Measurements from ENCODE around the gene SAXO2. TPM values are rescaled to one million over a fixed set of nuclear protein-coding genes. Genes with fewer than 3 reads are reported as not detected.
"Not testable (repeated sequence)": the region's sequence is repeated elsewhere in the genome, so short reads cannot be mapped to it uniquely, and the experiment has no call there.

Gene SAXO2, protein sequence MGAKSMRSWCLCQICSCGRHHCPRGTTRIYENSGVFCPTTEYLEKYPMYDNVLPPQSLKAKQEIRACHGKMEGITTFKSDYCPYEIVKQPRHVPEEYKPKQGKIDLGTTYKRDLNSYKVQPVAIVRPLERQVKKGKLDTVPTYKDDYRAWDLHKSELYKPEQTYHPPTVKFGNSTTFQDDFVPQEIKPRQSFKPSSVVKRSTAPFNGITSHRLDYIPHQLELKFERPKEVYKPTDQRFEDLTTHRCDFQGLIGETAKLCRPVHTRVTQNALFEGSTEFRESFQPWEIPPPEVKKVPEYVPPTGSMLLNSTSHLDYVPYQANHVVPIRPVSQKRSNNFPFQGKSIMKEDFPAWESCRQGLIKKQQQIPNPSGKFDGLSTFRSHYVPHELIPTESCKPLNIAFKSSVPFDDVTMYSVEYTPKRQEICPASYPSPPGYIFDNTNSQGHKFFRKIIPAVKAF
- total RNA-seq = 2.6 TPM
- long read RNA-seq, partial matches to known transcripts = 0 of 2 reads
- long read RNA-seq, other reads (novel, unspliced or antisense) = 0 of 2 reads

- peak within 1 kb of the TSS; percentile 81 for H3K4me3 ChIP-seq
- H3K36me3 ChIP-seq = peaks cover 18% of the 10 kb centered on the region
- intact Hi-C loops (cut with micrococcal nuclease) = no loop called here
- peak within 1 kb of the TSS; percentile 83 for H3K27ac ChIP-seq (replicated peaks)
- H3K4me1 ChIP-seq = peaks cover 42% of the 10 kb centered on the region
- no peaks in the 10 kb centered on the region for H3K9me3 ChIP-seq (replicated peaks)
- no peaks in the 10 kb centered on the region for H3K27me3 ChIP-seq (ENCODE audit: low read depth)
- peak; percentile 92 for DNase-seq
- no peak for TF ChIP-seq CTCF (IDR thresholded peaks at IDR 0.05; ENCODE audit: borderline replicate concordance)
These were observed at the start of gene SAXO2, which contains the start of gene EFL1 for GRCh38 chr15:82262422-82263026. TSS of gene SAXO2 (plus strand) at chr15:82262818. CDS start at chr15:82262880, 62 bp downstream. TSS of gene EFL1 (minus strand) at chr15:82262734. CDS start at chr15:82261778, 956 bp downstream.

- H3K27ac ChIP-seq (replicated peaks); DNase-seq; H3K9me3 ChIP-seq (replicated peaks); H3K27me3 ChIP-seq (ENCODE audit: low read depth); H3K4me3 ChIP-seq; intact Hi-C loops (cut with micrococcal nuclease); H3K4me1 ChIP-seq: not testable (repeated sequence)
- H3K36me3 ChIP-seq = peaks cover 38% of the 10 kb centered on the region
These were observed 46.5 kb upstream of the SAXO2 start for GRCh38 chr15:82216092-82216491.

DNA sequence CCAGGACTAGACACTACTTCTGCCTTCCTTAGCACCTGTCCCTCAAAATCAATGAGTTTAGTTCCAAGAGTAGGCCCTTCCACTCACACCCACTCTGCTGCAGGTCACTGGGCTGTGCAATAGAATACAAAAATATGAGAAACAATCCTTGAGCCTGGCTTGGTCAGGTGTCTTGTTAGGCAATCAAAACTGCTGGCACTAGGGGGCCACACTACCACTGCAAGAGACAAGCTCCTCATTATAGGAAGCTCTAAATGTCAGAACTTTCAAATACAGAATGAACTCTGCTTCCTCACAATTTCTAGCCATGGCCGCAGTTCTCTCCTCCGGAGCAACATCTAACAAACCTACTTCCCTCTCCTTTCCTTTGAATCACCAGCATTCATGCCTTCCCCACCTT, 41.1 kb upstream of the SAXO2 start:
- peaks cover 34% of the 10 kb centered on the region for H3K36me3 ChIP-seq
- DNase-seq; H3K9me3 ChIP-seq (replicated peaks); H3K27me3 ChIP-seq (ENCODE audit: low read depth); H3K4me3 ChIP-seq; intact Hi-C loops (cut with micrococcal nuclease); H3K4me1 ChIP-seq; H3K27ac ChIP-seq (replicated peaks): not testable (repeated sequence)
- TF ChIP-seq CTCF (IDR thresholded peaks at IDR 0.05; ENCODE audit: borderline replicate concordance) = peak; percentile 33

DNA sequence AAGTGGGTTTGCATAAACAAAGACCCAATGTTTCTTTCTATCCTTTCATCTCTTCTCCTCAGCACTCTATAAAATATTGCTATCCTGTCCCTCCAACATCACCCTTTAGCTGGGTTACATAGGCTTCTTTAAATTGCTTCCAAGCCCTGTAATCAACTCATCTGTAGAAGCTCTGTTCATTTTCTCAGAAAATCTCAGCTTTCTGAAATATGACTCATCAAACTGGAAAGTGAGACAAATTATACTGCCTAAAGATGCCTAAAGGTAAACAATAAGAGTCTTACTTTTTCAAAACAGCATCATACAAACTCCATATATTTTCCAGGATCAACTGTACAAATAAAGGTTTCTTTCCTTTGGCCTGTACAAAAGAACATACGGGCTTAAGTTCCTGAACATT, 33.9 kb upstream of the SAXO2 start:
- intact Hi-C loops (cut with micrococcal nuclease) = no loop called here
- TF ChIP-seq CTCF (IDR thresholded peaks at IDR 0.05; ENCODE audit: borderline replicate concordance) = no peak

GRCh38 chr15:82231233-82231632, 31.4 kb upstream of the SAXO2 start:
- no peak for TF ChIP-seq CTCF (IDR thresholded peaks at IDR 0.05; ENCODE audit: borderline replicate concordance)
- H3K4me1 ChIP-seq = no peaks in the 10 kb centered on the region
- no peaks in the 10 kb centered on the region for H3K27me3 ChIP-seq (ENCODE audit: low read depth)
- H3K36me3 ChIP-seq = peaks cover 41% of the 10 kb centered on the region
- DNase-seq = no peak
- H3K9me3 ChIP-seq (replicated peaks) = no peaks in the 10 kb centered on the region
- H3K27ac ChIP-seq (replicated peaks) = no peak overlapping the region
- intact Hi-C loops (cut with micrococcal nuclease) = no loop called here
- H3K4me3 ChIP-seq = no peak overlapping the region

More for the DNA sequence above, 33.9 kb upstream of the SAXO2 start:
- H3K4me1 ChIP-seq = no peaks in the 10 kb centered on the region
- no peak overlapping the region for H3K27ac ChIP-seq (replicated peaks)
- H3K27me3 ChIP-seq (ENCODE audit: low read depth) = no peaks in the 10 kb centered on the region
- H3K4me3 ChIP-seq = no peak overlapping the region
- no peaks in the 10 kb centered on the region for H3K9me3 ChIP-seq (replicated peaks)
- peaks cover 44% of the 10 kb centered on the region for H3K36me3 ChIP-seq
- no peak for DNase-seq
